NK-92 treated with Interleukin-12 subunit alpha and Interleukin-12 subunit beta, amount 100 ng/mL, for 24 hours (cell line): ENCODE data around the gene CDC5L.
A peak's percentile ranks its signal among the peaks of the same experiment; 100 is the strongest.

ENCODE experiments used
- DNase-seq: peaks from one replicate; lab custom pipeline; 2025; lab: John Stamatoyannopoulos, UW

CDC5L gene

GRCh38 chr6:44475779-44476434 lies 88.4 kb downstream of the CDC5L start:
- DNase-seq: peak; percentile 50

GRCh38 chr6:44476849-44477248 lies 89.3 kb downstream of the CDC5L start:
- DNase-seq: no peak

GRCh38 chr6:44477293-44477894 lies 89.9 kb downstream of the CDC5L start:
- DNase-seq: no peak

- no peak for DNase-seq
These were observed 90.7 kb downstream of the CDC5L start for GRCh38 chr6:44478158-44478557.

- no peak for DNase-seq
These were observed 91.2 kb downstream of the CDC5L start for GRCh38 chr6:44478591-44479254.

- no peak for DNase-seq
These were observed 92.6 kb downstream of the CDC5L start for GRCh38 chr6:44480097-44480541.

- no peak for DNase-seq
These were observed 93.5 kb downstream of the CDC5L start for GRCh38 chr6:44481056-44481455.

- no peak for DNase-seq
These were observed 94.3 kb downstream of the CDC5L start for GRCh38 chr6:44481760-44482159.

- DNase-seq: no peak
These were observed 98.3 kb downstream of the CDC5L start for GRCh38 chr6:44485601-44486401.

- DNase-seq: no peak
These were observed 99.5 kb downstream of the CDC5L start for GRCh38 chr6:44487002-44487401.

- DNase-seq: no peak
These were observed 100.1 kb downstream of the CDC5L start for GRCh38 chr6:44487586-44487985.

GRCh38 chr6:44489910-44490604 lies 102.6 kb downstream of the CDC5L start:
- no peak for DNase-seq

GRCh38 chr6:44493132-44493531 lies 105.6 kb downstream of the CDC5L start:
- DNase-seq: no peak

GRCh38 chr6:44493593-44493992 lies 106.1 kb downstream of the CDC5L start:
- no peak for DNase-seq

- DNase-seq: no peak
These were observed 106.5 kb downstream of the CDC5L start for GRCh38 chr6:44494011-44494501.

- no peak for DNase-seq
These were observed 107.8 kb downstream of the CDC5L start for GRCh38 chr6:44495036-44495901.

- no peak for DNase-seq
These were observed 109.3 kb downstream of the CDC5L start for GRCh38 chr6:44496665-44497369.

GRCh38 chr6:44497807-44498206 lies 110.3 kb downstream of the CDC5L start:
- DNase-seq: no peak

GRCh38 chr6:44498436-44498835 lies 110.9 kb downstream of the CDC5L start:
- DNase-seq: no peak

- no peak for DNase-seq
These were observed 112.1 kb downstream of the CDC5L start for GRCh38 chr6:44499609-44500008.
